Activated T-helper 17 cell treated with anti-CD3 and anti-CD28 coated beads, Interleukin-2, amount 50 U/mL, for 72 hours (primary cell): ENCODE data around the gene PDIA4. TPM values are rescaled to one million over a fixed set of nuclear protein-coding genes. Genes with fewer than 3 reads are reported as not detected.
"Not testable (repeated sequence)": the region's sequence is repeated elsewhere in the genome, so short reads cannot be mapped to it uniquely, and the experiment has no call there.

Experiments
- ATAC-seq: fragments of 150-1000 bp; cut with Tn5 transposase; replicated peaks from 2 replicates; pipeline ENCODE4 v1.10.0; 2021; ENCODE audit warnings: mild to moderate bottlenecking, moderate library complexity
- H3K27ac Mint-ChIP-seq: one replicate; pipeline ENCODE4 v1.8.0; 2022; ENCODE audit warnings: mixed read lengths
- H3K27me3 Mint-ChIP-seq: one replicate; pipeline ENCODE4 v1.8.0; 2022; ENCODE audit warnings: mixed read lengths
- H3K36me3 Mint-ChIP-seq: one replicate; pipeline ENCODE4 v1.8.0; 2022; ENCODE audit warnings: low read depth, mild to moderate bottlenecking, mixed read lengths
- H3K4me1 Mint-ChIP-seq: one replicate; pipeline ENCODE4 v1.8.0; 2022; ENCODE audit warnings: mixed read lengths
- H3K4me3 Mint-ChIP-seq: one replicate; pipeline ENCODE4 v1.8.0; 2022; ENCODE audit warnings: mild to moderate bottlenecking, mixed read lengths
- H3K9me3 Mint-ChIP-seq: one replicate; pipeline ENCODE4 v1.8.0; 2022; ENCODE audit warnings: mixed read lengths
- total RNA-seq, 2 donors: library from RNA; stranded (reverse); gene quantifications; one replicate each; pipeline ENCODE4 v1.2.3, GENCODE V29; 2022

PDIA4 gene
- total RNA-seq, 2 donors from 2014 or later: 54.2 to 95.7 TPM

- ATAC-seq: peak; percentile 8
- Mint-ChIP-seq H3K27ac (no peak overlapping the region), H3K4me1 (peaks cover 22% of the 10 kb centered on the region), H3K27me3 (no peaks in the 10 kb centered on the region), H3K9me3 (peaks cover 4% of the 10 kb centered on the region), H3K36me3 (peaks cover 9% of the 10 kb centered on the region), H3K4me3 (peak overlapping the region; percentile 44)
Measured at GRCh38 chr7:148979827-148980226, 48.5 kb downstream of the PDIA4 start.

GRCh38 chr7:148979072-148979471 is 49.2 kb downstream of the PDIA4 start:
- not testable (repeated sequence) for H3K27ac Mint-ChIP-seq, H3K36me3 Mint-ChIP-seq, ATAC-seq, H3K9me3 Mint-ChIP-seq, H3K27me3 Mint-ChIP-seq
- H3K4me1 Mint-ChIP-seq: peaks cover 15% of the 10 kb centered on the region
- peak overlapping the region; percentile 44 for H3K4me3 Mint-ChIP-seq

GRCh38 chr7:148978091-148978490 is 50.2 kb downstream of the PDIA4 start:
- peaks cover 7% of the 10 kb centered on the region for H3K4me1 Mint-ChIP-seq
- no peak overlapping the region for H3K4me3 Mint-ChIP-seq
- ATAC-seq: no peak
- peaks cover under 1% of the 10 kb centered on the region for H3K36me3 Mint-ChIP-seq
- no peaks in the 10 kb centered on the region for H3K27me3 Mint-ChIP-seq
- H3K27ac Mint-ChIP-seq: no peak overlapping the region
- H3K9me3 Mint-ChIP-seq: peaks cover 4% of the 10 kb centered on the region

- ATAC-seq: no peak
Measured at GRCh38 chr7:148975896-148976295, 52.4 kb downstream of the PDIA4 start.

DNA sequence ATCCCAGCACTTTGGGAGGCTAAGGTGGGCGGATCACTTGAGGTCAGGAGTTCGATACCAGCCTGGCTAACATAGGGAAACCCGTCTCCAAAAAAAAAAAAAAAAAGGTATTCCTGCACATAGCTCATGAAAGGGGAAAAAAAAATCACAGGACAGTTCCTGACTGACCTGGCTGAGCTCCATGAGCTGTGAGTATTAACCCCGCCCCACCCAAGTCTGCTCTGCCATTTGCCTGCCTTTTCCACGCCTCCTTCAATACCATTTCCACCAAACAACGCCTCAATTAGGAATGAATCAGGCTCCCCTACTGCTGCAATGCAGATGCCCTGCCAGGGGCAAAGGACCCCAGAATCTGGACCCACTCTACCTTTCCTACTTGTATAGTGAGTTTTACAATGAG is 55.0 kb downstream of the PDIA4 start:
- Mint-ChIP-seq H3K36me3 (no peaks in the 10 kb centered on the region), H3K4me1 (no peaks in the 10 kb centered on the region), H3K9me3 (no peaks in the 10 kb centered on the region), H3K4me3 (no peak overlapping the region), H3K27ac (peak overlapping the region; percentile 70), H3K27me3 (no peaks in the 10 kb centered on the region)
- ATAC-seq: no peak

More at GRCh38 chr7:148975896-148976295, 52.4 kb downstream of the PDIA4 start:
- no peaks in the 10 kb centered on the region for H3K9me3 Mint-ChIP-seq
- no peaks in the 10 kb centered on the region for H3K27me3 Mint-ChIP-seq
- no peak overlapping the region for H3K4me3 Mint-ChIP-seq
- no peaks in the 10 kb centered on the region for H3K4me1 Mint-ChIP-seq
- H3K36me3 Mint-ChIP-seq: no peaks in the 10 kb centered on the region
- no peak overlapping the region for H3K27ac Mint-ChIP-seq

DNA sequence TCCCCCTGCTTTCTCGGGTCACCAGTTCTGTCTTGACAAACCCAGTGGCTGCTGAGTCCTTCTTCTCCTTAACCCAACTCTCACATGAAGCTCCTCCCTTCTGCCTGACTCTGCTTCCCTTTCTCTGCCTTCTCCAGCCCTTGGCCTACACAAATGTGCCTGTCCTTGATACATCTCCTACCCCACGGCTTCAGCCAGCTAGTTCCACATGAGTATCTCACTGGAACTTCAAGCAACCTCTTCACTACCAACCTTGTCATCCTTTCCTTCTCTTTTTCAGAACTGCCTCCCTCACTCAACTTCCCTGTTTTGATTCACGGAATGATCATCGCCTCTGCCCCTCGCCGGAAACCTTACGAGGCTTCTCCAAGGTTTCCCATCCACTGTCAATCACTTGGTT is 55.9 kb downstream of the PDIA4 start:
- Mint-ChIP-seq H3K9me3 (no peaks in the 10 kb centered on the region), H3K4me3 (no peak overlapping the region), H3K27me3 (no peaks in the 10 kb centered on the region), H3K36me3 (no peaks in the 10 kb centered on the region), H3K27ac (no peak overlapping the region), H3K4me1 (no peaks in the 10 kb centered on the region)
- ATAC-seq: no peak

- Mint-ChIP-seq H3K4me3 (no peak overlapping the region), H3K9me3 (no peaks in the 10 kb centered on the region), H3K27me3 (no peaks in the 10 kb centered on the region), H3K27ac (no peak overlapping the region), H3K36me3 (peaks cover 7% of the 10 kb centered on the region), H3K4me1 (peaks cover 12% of the 10 kb centered on the region)
- no peak for ATAC-seq
Measured at GRCh38 chr7:148967602-148968001, 60.7 kb downstream of the PDIA4 start.

DNA sequence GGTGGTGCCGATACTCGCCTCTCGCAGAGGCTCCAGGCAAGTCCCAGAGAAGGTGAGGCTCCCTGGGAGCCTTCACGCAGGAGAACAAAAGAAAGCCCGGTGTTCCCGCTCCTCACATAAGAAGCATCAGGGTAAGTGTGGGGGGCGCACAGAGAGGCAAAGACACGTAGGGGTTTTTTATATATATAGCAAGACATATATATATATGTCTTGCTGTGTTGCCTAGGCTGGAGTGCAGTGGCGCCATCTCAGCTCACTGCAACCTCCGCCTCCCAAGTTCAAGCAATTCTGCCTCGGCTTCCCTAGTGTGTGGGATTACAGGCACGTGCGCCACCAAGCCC is 61.3 kb downstream of the PDIA4 start:
- no peak for ATAC-seq
- H3K4me1 Mint-ChIP-seq: peaks cover 15% of the 10 kb centered on the region
- H3K9me3 Mint-ChIP-seq: no peaks in the 10 kb centered on the region

GRCh38 chr7:148964483-148965267 is 63.6 kb downstream of the PDIA4 start:
- Mint-ChIP-seq H3K27me3 (no peaks in the 10 kb centered on the region), H3K4me1 (peaks cover 15% of the 10 kb centered on the region), H3K27ac (no peak overlapping the region), H3K4me3 (peak overlapping the region; percentile 85), H3K36me3 (peaks cover 9% of the 10 kb centered on the region), H3K9me3 (no peaks in the 10 kb centered on the region)
- no peak for ATAC-seq

More for the DNA sequence above, 61.3 kb downstream of the PDIA4 start:
- H3K36me3 Mint-ChIP-seq: peaks cover 9% of the 10 kb centered on the region
- H3K27ac Mint-ChIP-seq: peak overlapping the region; percentile 56
- H3K4me3 Mint-ChIP-seq: peak overlapping the region; percentile 82
- H3K27me3 Mint-ChIP-seq: no peaks in the 10 kb centered on the region

- peaks cover 9% of the 10 kb centered on the region for H3K36me3 Mint-ChIP-seq
- H3K27me3 Mint-ChIP-seq: no peaks in the 10 kb centered on the region
- peak overlapping the region; percentile 85 for H3K4me3 Mint-ChIP-seq
- ATAC-seq: no peak
- peak overlapping the region; percentile 96 for H3K27ac Mint-ChIP-seq
- H3K9me3 Mint-ChIP-seq: no peaks in the 10 kb centered on the region
- peaks cover 15% of the 10 kb centered on the region for H3K4me1 Mint-ChIP-seq
Measured at GRCh38 chr7:148963583-148964482, 64.5 kb downstream of the PDIA4 start.

GRCh38 chr7:148962823-148963582 is 65.3 kb downstream of the PDIA4 start:
- H3K27me3 Mint-ChIP-seq: no peaks in the 10 kb centered on the region
- H3K9me3 Mint-ChIP-seq: no peaks in the 10 kb centered on the region
- H3K36me3 Mint-ChIP-seq: peaks cover 9% of the 10 kb centered on the region
- peak overlapping the region; percentile 85 for H3K4me3 Mint-ChIP-seq
- peak overlapping the region; percentile 96 for H3K27ac Mint-ChIP-seq
- ATAC-seq: peak; percentile 72
- H3K4me1 Mint-ChIP-seq: peaks cover 15% of the 10 kb centered on the region

GRCh38 chr7:148962440-148962822 is 65.9 kb downstream of the PDIA4 start:
- H3K9me3 Mint-ChIP-seq: no peaks in the 10 kb centered on the region
- peak overlapping the region; percentile 85 for H3K4me3 Mint-ChIP-seq
- peak; percentile 2 for ATAC-seq
- H3K36me3 Mint-ChIP-seq: peaks cover 9% of the 10 kb centered on the region
- H3K4me1 Mint-ChIP-seq: peaks cover 15% of the 10 kb centered on the region
- H3K27me3 Mint-ChIP-seq: no peaks in the 10 kb centered on the region
- peak overlapping the region; percentile 96 for H3K27ac Mint-ChIP-seq

GRCh38 chr7:148959726-148960125 is 68.6 kb downstream of the PDIA4 start:
- H3K27ac Mint-ChIP-seq: no peak overlapping the region
- no peak for ATAC-seq
- peaks cover 10% of the 10 kb centered on the region for H3K4me1 Mint-ChIP-seq
- no peak overlapping the region for H3K4me3 Mint-ChIP-seq
- H3K9me3 Mint-ChIP-seq: no peaks in the 10 kb centered on the region
- no peaks in the 10 kb centered on the region for H3K27me3 Mint-ChIP-seq
- H3K36me3 Mint-ChIP-seq: peaks cover 9% of the 10 kb centered on the region

DNA sequence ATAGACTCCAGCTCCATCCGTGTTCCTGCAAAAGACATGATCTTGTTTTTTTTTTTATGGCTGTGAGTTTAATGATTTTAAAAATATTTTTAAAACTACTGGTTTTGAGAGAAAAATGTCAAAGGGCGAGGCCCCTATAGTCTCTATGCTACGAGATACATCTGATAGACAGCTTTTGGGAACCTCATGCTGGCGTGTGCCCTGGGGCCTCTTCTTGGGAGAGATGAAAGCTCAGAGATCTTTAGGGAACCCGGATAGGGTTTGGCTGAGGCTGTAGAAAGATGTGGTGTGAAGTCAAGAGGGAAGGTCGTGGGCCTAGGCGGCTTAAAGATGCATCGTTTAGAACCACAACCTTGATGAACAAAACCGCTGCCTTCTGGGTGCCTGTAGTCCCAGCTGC is 70.2 kb downstream of the PDIA4 start:
- ATAC-seq: no peak
- H3K27me3 Mint-ChIP-seq: no peaks in the 10 kb centered on the region
- peaks cover 5% of the 10 kb centered on the region for H3K4me1 Mint-ChIP-seq
- no peaks in the 10 kb centered on the region for H3K9me3 Mint-ChIP-seq
- H3K27ac Mint-ChIP-seq: no peak overlapping the region
- H3K36me3 Mint-ChIP-seq: peaks cover 7% of the 10 kb centered on the region
- no peak overlapping the region for H3K4me3 Mint-ChIP-seq
